Measurements from ENCODE around the gene HOXD11. TPM values are rescaled to one million over a fixed set of nuclear protein-coding genes. Genes with fewer than 3 reads are reported as not detected.

HOXD11 gene
- total RNA-seq: not detected in 2 replicates

GRCh38 chr2:176106581-176107539 lies at the start of gene HOXD11:
HOXD11 (plus strand) TSS chr2:176107280; CDS start chr2:176107356, 76 bp downstream.

GRCh38 chr2:176083796-176084261 lies 23.3 kb upstream of the HOXD11 start, which contains the start of gene EVX2:
EVX2 (minus strand) TSS chr2:176083962; CDS start chr2:176083776, 186 bp downstream.

DNA sequence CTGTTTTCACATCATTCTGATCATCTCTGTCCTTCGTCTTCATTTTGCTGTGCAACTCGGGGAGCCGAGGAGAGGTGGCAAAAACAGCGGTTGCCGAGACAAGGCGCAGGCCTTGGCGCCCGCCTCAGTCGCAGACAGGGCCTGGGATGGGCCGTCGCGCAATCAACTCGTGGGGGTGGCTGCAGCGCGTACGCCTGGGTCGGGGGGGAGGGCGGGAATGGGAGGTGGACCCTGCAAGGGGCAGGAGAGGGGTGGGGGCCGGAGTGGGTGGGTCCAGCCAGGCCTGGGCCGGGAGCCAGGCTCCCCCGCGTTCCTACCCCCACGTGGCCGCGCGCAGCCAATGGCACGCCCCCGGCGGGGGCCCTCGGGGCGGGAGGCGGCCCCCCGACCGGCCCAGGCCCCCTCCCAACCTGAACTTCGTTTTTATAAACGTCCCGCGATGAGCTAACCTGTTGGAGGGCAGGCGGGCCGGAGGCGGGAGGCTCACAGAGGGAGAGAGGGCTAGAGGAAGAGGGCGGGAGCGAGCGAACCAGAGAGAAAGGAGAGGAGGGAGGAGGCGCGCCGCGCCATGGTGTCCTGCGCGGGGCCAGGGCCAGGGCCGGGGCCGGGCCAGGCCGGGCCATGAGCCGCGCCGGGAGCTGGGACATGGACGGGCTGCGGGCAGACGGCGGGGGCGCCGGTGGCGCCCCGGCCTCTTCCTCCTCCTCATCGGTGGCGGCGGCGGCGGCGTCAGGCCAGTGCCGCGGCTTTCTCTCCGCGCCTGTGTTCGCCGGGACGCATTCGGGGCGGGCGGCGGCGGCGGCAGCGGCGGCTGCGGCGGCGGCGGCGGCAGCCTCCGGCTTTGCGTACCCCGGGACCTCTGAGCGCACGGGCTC lies 14.6 kb upstream of the HOXD11 start, which contains the start of gene HOXD13:
HOXD13 (plus strand) TSS at position 452 of the 875 bp plus-strand sequence; CDS start at position 622, 170 bp downstream.

GRCh38 chr2:176099728-176100546 lies 7.1 kb upstream of the HOXD11 start, which contains the start of gene HOXD12:
HOXD12 (plus strand) TSS chr2:176099795; CDS start chr2:176099802, 7 bp downstream.

DNA sequence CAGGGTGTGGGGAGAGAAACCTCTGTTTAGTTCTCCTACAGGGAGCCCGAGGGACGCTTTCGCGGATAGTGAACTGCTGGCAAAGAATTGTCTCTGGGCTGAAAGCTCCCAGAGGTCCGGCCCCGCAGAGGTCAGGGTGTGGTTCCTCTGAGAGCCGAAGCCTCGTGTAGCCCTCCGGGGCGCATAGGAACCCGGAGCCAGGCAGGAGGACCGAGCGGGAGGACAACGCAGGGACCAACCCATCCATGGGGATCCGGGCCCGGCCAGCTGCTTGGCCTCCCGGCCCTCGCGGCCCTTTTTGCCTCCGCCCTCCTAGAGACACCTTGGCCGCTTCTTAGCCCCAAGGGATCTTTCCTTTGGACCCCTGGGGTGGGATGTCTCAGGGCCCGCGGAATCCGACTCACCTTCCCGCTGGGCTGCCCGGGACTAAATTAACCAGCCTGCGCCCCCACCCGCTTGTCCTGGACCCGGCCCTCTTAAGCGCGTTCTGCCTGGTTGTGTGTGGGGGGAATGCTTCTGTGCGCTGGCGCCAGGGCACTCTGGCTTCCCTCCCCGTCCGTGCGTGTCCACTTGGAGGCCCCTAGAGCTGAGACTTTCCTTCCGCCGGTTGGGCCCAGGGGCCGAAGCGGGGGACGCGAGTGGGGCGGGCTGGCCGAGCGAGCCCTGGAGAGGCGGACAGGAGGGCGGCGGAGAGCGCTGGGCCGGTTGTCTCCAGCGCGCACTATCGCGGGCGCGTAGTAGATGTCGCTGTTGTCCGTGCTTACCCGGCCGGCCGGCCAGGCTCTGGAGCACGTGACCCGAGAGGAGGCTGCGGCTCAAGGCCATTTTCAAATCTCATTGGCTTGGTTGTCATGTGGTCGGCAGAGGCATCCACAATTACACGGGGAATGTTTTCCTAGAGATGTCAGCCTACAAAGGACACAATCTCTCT lies 9.1 kb downstream of the HOXD11 start, which contains the start of gene HOXD10:
HOXD10 (plus strand) TSS at position 896 of the 931 bp plus-strand sequence. CDS start 56 bp downstream, outside the sequence.

DNA sequence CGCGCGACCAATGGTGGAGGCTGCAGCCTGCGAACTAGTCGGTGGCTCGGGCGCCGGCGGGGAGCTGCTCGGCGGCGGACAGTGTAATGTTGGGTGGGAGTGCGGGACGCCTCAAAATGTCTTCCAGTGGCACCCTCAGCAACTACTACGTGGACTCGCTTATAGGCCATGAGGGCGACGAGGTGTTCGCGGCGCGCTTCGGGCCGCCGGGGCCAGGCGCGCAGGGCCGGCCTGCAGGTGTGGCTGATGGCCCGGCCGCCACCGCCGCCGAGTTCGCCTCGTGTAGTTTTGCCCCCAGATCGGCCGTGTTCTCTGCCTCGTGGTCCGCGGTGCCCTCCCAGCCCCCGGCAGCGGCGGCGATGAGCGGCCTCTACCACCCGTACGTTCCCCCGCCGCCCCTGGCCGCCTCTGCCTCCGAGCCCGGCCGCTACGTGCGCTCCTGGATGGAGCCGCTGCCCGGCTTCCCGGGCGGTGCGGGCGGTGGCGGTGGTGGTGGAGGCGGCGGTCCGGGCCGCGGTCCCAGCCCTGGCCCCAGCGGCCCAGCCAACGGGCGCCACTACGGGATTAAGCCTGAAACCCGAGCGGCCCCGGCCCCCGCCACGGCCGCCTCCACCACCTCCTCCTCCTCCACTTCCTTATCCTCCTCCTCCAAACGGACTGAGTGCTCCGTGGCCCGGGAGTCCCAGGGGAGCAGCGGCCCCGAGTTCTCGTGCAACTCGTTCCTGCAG lies 15.8 kb downstream of the HOXD11 start, which contains the start of gene HOXD9:
HOXD9 (plus strand) TSS at position 37 of the 728 bp plus-strand sequence; CDS start at position 87, 50 bp downstream.

DNA sequence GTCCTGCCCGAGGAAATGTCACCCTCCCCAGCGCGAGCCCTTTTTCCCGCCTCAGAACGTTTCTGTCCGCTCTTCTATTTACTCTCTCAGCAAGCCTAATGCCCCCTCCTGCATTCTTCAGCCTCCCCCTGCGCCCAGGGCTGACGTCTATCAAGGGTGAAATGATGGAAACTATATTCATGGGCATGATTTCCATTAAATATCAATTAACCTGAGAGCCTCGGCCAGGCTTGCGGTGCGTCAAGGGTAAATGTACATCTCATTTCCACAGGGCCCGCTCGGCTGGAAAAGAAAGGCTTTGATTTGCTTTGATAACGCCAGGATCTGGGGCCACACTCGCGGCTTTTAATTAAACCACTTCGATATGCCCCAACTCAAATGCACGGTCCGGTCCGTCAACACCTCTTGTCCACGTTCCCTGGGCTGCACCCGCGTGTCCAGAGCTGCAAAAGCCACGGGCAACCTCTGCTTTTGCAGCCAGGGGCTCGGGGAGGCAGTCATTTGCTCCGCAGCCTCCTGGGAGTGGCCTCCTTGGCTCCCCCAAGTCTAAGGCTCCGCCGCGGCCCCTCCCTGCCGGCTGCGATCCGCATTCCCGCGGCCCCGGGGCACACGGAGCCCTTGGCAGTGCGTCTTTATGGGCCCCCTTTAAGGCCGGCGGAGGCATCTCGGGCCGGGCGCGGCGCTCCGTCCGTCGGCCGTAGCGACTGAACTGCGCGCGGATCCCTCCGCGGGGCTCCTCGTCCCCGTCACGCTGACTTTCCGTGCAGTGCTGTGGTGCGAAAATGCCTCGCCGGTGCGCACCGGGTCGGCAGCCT lies 22.1 kb downstream of the HOXD11 start, which contains the start of gene HOXD8:
HOXD8 (plus strand) TSS at position 724 of the 815 bp plus-strand sequence. CDS start 662 bp downstream, outside the sequence.

GRCh38 chr2:176151442-176152287 lies 44.6 kb downstream of the HOXD11 start, which contains the start of gene HOXD4:
HOXD4 (plus strand) TSS chr2:176151550; CDS start chr2:176151634, 84 bp downstream.

DNA sequence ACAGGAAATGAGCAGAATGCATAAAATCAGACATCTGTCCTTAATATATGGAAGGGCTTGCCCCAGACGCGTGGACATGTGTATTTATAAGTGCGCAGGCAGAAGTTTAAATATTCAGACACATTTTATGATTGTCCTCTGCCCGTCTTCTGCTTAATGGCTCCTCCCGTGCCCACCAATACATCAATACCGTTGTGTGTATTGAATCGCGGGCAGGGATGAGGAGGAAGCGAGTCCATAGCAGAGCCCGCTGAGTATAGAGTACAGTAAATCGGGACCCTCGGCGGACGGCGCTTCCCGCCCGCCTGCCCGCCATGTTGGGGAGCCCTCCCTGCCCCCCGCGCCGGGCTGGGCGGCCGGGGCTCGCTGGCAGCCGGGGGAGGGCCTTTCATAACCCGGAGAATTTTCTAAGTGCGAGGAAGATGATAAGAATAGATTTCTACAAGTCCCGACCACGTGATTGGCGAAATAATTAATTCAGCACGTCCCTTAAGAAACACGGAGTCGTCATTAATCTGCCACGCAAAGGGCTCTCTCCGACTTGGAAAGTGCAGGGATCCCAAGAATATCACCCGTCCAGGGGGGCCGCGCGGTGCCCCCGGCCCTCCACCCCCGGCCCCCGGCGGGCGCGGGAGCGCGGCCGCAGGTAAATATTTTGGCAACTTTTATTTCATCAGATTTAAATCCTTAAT lies 49.9 kb downstream of the HOXD11 start, which contains the start of gene HOXD3:
HOXD3 (plus strand) TSS at position 501 of the 692 bp plus-strand sequence. CDS start 11,808 bp downstream, outside the sequence.

Other genes with a start within 250 kb of the HOXD11 start
- gene LNPK, start 105.0 kb upstream of the HOXD11 start, total RNA-seq: 16.7 and 17.3 TPM in 2 replicates
- not detected in 2 replicates for gene EVX2, start 23.3 kb upstream of the HOXD11 start, total RNA-seq
- gene HOXD13, start 14.6 kb upstream of the HOXD11 start, total RNA-seq: not detected in 2 replicates
- gene HOXD12, start 7.5 kb upstream of the HOXD11 start, total RNA-seq: not detected in 2 replicates
- gene HOXD10, start 9.5 kb downstream of the HOXD11 start, total RNA-seq: not detected in 2 replicates
- not detected in 2 replicates for gene HOXD9, start 15.4 kb downstream of the HOXD11 start, total RNA-seq
- gene HOXD8, start 22.4 kb downstream of the HOXD11 start, total RNA-seq: not detected in 2 replicates
- gene HOXD4, start 44.3 kb downstream of the HOXD11 start, total RNA-seq: not detected in 2 replicates
- not detected in 2 replicates for gene HOXD3, start 50.0 kb downstream of the HOXD11 start, total RNA-seq
- not detected in 2 replicates for gene HOXD1, start 81.4 kb downstream of the HOXD11 start, total RNA-seq
- 16.6 and 16.9 TPM in 2 replicates for gene MTX2, start 162.2 kb downstream of the HOXD11 start, total RNA-seq